GM21619 (cell line): Measurements from ENCODE around the gene NFX1.
"Not testable (repeated sequence)": the region's sequence is repeated elsewhere in the genome, so short reads cannot be mapped to it uniquely, and the experiment has no call there.

Experiments
- ATAC-seq: cut with Tn5 transposase; IDR thresholded peaks from one replicate; pipeline ENCODE4 v1.9.1; 2021; ENCODE audit not compliant: unreplicated experiment

NFX1 gene

GRCh38 chr9:33307067-33307466, 16.8 kb downstream of the NFX1 start:
- no peak for ATAC-seq

GRCh38 chr9:33309903-33310302, 19.6 kb downstream of the NFX1 start:
- ATAC-seq, result no peak

GRCh38 chr9:33310748-33311147, 20.4 kb downstream of the NFX1 start:
- ATAC-seq, result no peak

GRCh38 chr9:33311953-33312352, 21.6 kb downstream of the NFX1 start:
- no peak for ATAC-seq

GRCh38 chr9:33315371-33315770, 25.1 kb downstream of the NFX1 start:
- no peak for ATAC-seq

- ATAC-seq, result not testable (repeated sequence)
These were observed 26.8 kb downstream of the NFX1 start for GRCh38 chr9:33317136-33317535.

- ATAC-seq, result no peak
These were observed 27.9 kb downstream of the NFX1 start for GRCh38 chr9:33318225-33318624.

- ATAC-seq, result no peak
These were observed 28.5 kb downstream of the NFX1 start for GRCh38 chr9:33318781-33319180.

GRCh38 chr9:33320230-33320567, 29.9 kb downstream of the NFX1 start:
- no peak for ATAC-seq

GRCh38 chr9:33320568-33321261, 30.4 kb downstream of the NFX1 start:
- ATAC-seq, result no peak

- ATAC-seq, result no peak
These were observed 38.8 kb downstream of the NFX1 start for GRCh38 chr9:33329117-33329563.

- ATAC-seq, result no peak
These were observed 39.7 kb downstream of the NFX1 start for GRCh38 chr9:33329979-33330378.

GRCh38 chr9:33331377-33331891, 41.1 kb downstream of the NFX1 start:
- ATAC-seq, result no peak

- no peak for ATAC-seq
These were observed 41.7 kb downstream of the NFX1 start for GRCh38 chr9:33332011-33332410.

GRCh38 chr9:33332956-33333355, 42.6 kb downstream of the NFX1 start:
- ATAC-seq, result not testable (repeated sequence)

- no peak for ATAC-seq
These were observed 49.9 kb downstream of the NFX1 start for GRCh38 chr9:33340186-33340585.

- ATAC-seq, result no peak
These were observed 50.9 kb downstream of the NFX1 start for GRCh38 chr9:33341182-33341581.

GRCh38 chr9:33344145-33344544, 53.8 kb downstream of the NFX1 start:
- no peak for ATAC-seq

- ATAC-seq, result no peak
These were observed 56.2 kb downstream of the NFX1 start for GRCh38 chr9:33346564-33346963.

GRCh38 chr9:33348998-33349397, 58.7 kb downstream of the NFX1 start:
- ATAC-seq, result no peak

GRCh38 chr9:33349743-33350142, 59.4 kb downstream of the NFX1 start:
- ATAC-seq, result no peak

- ATAC-seq, result no peak
These were observed 60.0 kb downstream of the NFX1 start for GRCh38 chr9:33350310-33350709.

GRCh38 chr9:33351547-33351946, 61.2 kb downstream of the NFX1 start:
- ATAC-seq, result no peak
